WTC11 (cell line): ENCODE results near the gene ZNF487. TPM values are rescaled to one million over a fixed set of nuclear protein-coding genes. Genes with fewer than 3 reads are reported as not detected.
A peak's percentile ranks its signal among the peaks of the same experiment; 100 is the strongest.

ENCODE experiments used
- ATAC-seq: fragments of 200-7000 bp; cut with Tn5 transposase; 2 replicates; pipeline ENCODE4 v1.10.0; 2021; ENCODE audit warnings: mild to moderate bottlenecking, moderate library complexity
- CTCF ChIA-PET: fragments of 300-600 bp; sonication (Branson Sonifier 250); formaldehyde crosslinking; loops from one replicate; lab custom pipeline; 2021; ENCODE audit warnings: antibody characterized with exemption; lab: Charles Lee
- POLR2A ChIA-PET: fragments of 350-600 bp; sonication (Branson Sonifier 250); formaldehyde crosslinking; loops from one replicate; lab custom pipeline; 2021; ENCODE audit warnings: antibody characterized with exemption; lab: Charles Lee
- DNase-seq: peaks from one replicate; pipeline ENCODE4 v3.0.0; 2021; ENCODE audit warnings: low spot score
- H3K27ac Mint-ChIP-seq: 2 replicates; pipeline ENCODE4 v1.8.0; 2021; ENCODE audit warnings: mixed read lengths
- H3K27me3 Mint-ChIP-seq: 2 replicates; pipeline ENCODE4 v1.8.0; 2021; ENCODE audit warnings: low read depth, mild to moderate bottlenecking, moderate library complexity, mixed read lengths
- H3K36me3 Mint-ChIP-seq: 2 replicates; pipeline ENCODE4 v1.8.0; 2021; ENCODE audit warnings: mixed read lengths
- H3K4me1 Mint-ChIP-seq: 2 replicates; pipeline ENCODE4 v1.8.0; 2022; ENCODE audit warnings: mixed read lengths
- H3K4me3 Mint-ChIP-seq: 2 replicates; pipeline ENCODE4 v1.8.0; 2021; ENCODE audit warnings: mild to moderate bottlenecking, moderate library complexity, mixed read lengths
- H3K9me3 Mint-ChIP-seq: 2 replicates; pipeline ENCODE4 v1.8.0; 2021; ENCODE audit warnings: mixed read lengths
- ATF2 ChIP-seq: sonication (generic); formaldehyde crosslinking; IDR thresholded peaks from 2 replicates; pipeline ENCODE4 v1.8.1; 2022; ENCODE audit warnings: low read depth, missing genetic modification reagents, borderline replicate concordance
- ATF6 ChIP-seq: sonication (generic); formaldehyde crosslinking; IDR thresholded peaks from 2 replicates; pipeline ENCODE4 v1.8.1; 2023; ENCODE audit warnings: mild to moderate bottlenecking, missing genetic modification reagents
- ESRRA ChIP-seq: sonication (generic); formaldehyde crosslinking; IDR thresholded peaks from 2 replicates; pipeline ENCODE4 v1.8.1; 2022; ENCODE audit warnings: mild to moderate bottlenecking, missing genetic modification reagents, borderline replicate concordance
- GABPB1 ChIP-seq: sonication (generic); formaldehyde crosslinking; IDR thresholded peaks from 2 replicates; pipeline ENCODE4 v1.8.1; 2023; ENCODE audit warnings: mild to moderate bottlenecking, missing genetic modification reagents
- JUN ChIP-seq: sonication (generic); formaldehyde crosslinking; IDR thresholded peaks from 2 replicates; pipeline ENCODE4 v1.8.0; 2023; ENCODE audit warnings: mild to moderate bottlenecking, missing genetic modification reagents
- MYBL2 ChIP-seq: sonication (generic); formaldehyde crosslinking; IDR thresholded peaks from 2 replicates; pipeline ENCODE4 v1.8.1; 2023; ENCODE audit warnings: mild to moderate bottlenecking, moderate library complexity, missing genetic modification reagents
- NFATC4 ChIP-seq: fragments of 250-450 bp; sonication (Bioruptor Pico); IDR thresholded peaks from 2 replicates; pipeline ENCODE4 v1.9.0; 2021; ENCODE audit warnings: mild to moderate bottlenecking
- NR2C2 ChIP-seq: sonication (generic); formaldehyde crosslinking; IDR thresholded peaks from 2 replicates; pipeline ENCODE4 v1.8.0; 2022; ENCODE audit warnings: mild to moderate bottlenecking, missing genetic modification reagents
- SMAD3 ChIP-seq: sonication (generic); formaldehyde crosslinking; IDR thresholded peaks from 2 replicates; pipeline ENCODE4 v1.8.0; 2022; ENCODE audit warnings: missing genetic modification reagents, mild to moderate bottlenecking, borderline replicate concordance
- SMAD4 ChIP-seq: sonication (generic); formaldehyde crosslinking; IDR thresholded peaks from 2 replicates; pipeline ENCODE4 v1.8.0; 2022; ENCODE audit warnings: mild to moderate bottlenecking, missing genetic modification reagents
- ZBTB43 ChIP-seq: sonication (generic); formaldehyde crosslinking; IDR thresholded peaks from 2 replicates; pipeline ENCODE4 v1.8.1; 2023; ENCODE audit warnings: mild to moderate bottlenecking, missing genetic modification reagents
- ZNF121 ChIP-seq: sonication (generic); formaldehyde crosslinking; IDR thresholded peaks from 2 replicates; pipeline ENCODE4 v1.8.0; 2023; ENCODE audit warnings: missing genetic modification reagents
- ZNF396 ChIP-seq: fragments of 250-450 bp; sonication (Bioruptor Pico); IDR thresholded peaks from 2 replicates; pipeline ENCODE4 v1.8.0; 2021; ENCODE audit warnings: mild to moderate bottlenecking, moderate library complexity, borderline replicate concordance
- ZNF423 ChIP-seq: fragments of 250-450 bp; sonication (Bioruptor Pico); IDR thresholded peaks from 2 replicates; pipeline ENCODE4 v2.1.2; 2022; ENCODE audit warnings: mild to moderate bottlenecking, moderate library complexity
- ZNF671 ChIP-seq: fragments of 250-450 bp; sonication (Bioruptor Pico); IDR thresholded peaks from 2 replicates; pipeline ENCODE4 v1.8.0; 2021; ENCODE audit warnings: mild to moderate bottlenecking
- total RNA-seq: library from RNA; stranded (reverse); gene quantifications from 3 replicates; pipeline ENCODE4 v1.2.3, GENCODE V29; 2021
- TF ChIP-seq, protein P1 (sequence below): fragments of 250-450 bp; sonication (Bioruptor Pico); IDR thresholded peaks from 2 replicates; pipeline ENCODE4 v1.9.0; 2021; ENCODE audit warnings: mild to moderate bottlenecking
- TF ChIP-seq, protein P2 (sequence below): fragments of 250-450 bp; sonication (Bioruptor Pico); IDR thresholded peaks from 2 replicates; pipeline ENCODE4 v1.9.0; 2021; ENCODE audit warnings: moderate library complexity, mild to moderate bottlenecking, inconsistent platforms, borderline replicate concordance
- TF ChIP-seq, protein P3 (sequence below): sonication (generic); formaldehyde crosslinking; IDR thresholded peaks from 2 replicates; pipeline ENCODE4 v1.8.0; 2022; ENCODE audit warnings: mild to moderate bottlenecking, missing genetic modification reagents
- TF ChIP-seq, protein P4 (sequence below): sonication (generic); formaldehyde crosslinking; IDR thresholded peaks from 2 replicates; pipeline ENCODE4 v1.8.1; 2023; ENCODE audit warnings: mild to moderate bottlenecking, missing genetic modification reagents, moderate library complexity

The ZNF487 gene
- total RNA-seq, 1 experiment from 2014 or later, result 2.3 TPM

GRCh38 chr10:43403911-43404703 is 32.8 kb upstream of the ZNF487 start:
- TF ChIP-seq ESRRA (CRISPR knock-in tag) (no peak), ZNF423 (no peak), ATF2 (no peak), SMAD4 (CRISPR knock-in tag) (no peak), ZBTB43 (CRISPR knock-in tag) (no peak), ZNF671 (CRISPR knock-in tag) (no peak), MYBL2 (CRISPR knock-in tag) (no peak), SMAD3 (CRISPR knock-in tag) (no peak), ZNF396 (CRISPR knock-in tag) (no peak), NFATC4 (no peak), GABPB1 (CRISPR knock-in tag) (no peak), JUN (CRISPR knock-in tag) (no peak), ZNF121 (CRISPR knock-in tag) (no peak)
- TF ChIP-seq, protein P1, sequence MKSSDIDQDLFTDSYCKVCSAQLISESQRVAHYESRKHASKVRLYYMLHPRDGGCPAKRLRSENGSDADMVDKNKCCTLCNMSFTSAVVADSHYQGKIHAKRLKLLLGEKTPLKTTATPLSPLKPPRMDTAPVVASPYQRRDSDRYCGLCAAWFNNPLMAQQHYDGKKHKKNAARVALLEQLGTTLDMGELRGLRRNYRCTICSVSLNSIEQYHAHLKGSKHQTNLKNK (CRISPR knock-in tag), result no peak
- TF ChIP-seq, protein P2, sequence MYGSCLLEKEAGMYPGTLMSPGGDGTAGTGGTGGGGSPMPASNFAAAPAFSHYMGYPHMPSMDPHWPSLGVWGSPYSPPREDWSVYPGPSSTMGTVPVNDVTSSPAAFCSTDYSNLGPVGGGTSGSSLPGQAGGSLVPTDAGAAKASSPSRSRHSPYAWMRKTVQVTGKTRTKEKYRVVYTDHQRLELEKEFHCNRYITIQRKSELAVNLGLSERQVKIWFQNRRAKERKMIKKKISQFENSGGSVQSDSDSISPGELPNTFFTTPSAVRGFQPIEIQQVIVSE, result no peak
- peak overlapping the region; percentile 80 for H3K27ac Mint-ChIP-seq
- ChIA-PET CTCF (interaction anchor here (1.1 kb wide), 1 partner anchor 58 kb away, joined by 3 read pairs; no protein-coding TSS in a partner anchor), POLR2A (no interaction called here)
- H3K4me3 Mint-ChIP-seq, result peak overlapping the region; percentile 51
- H3K27me3 Mint-ChIP-seq, result no peaks in the 10 kb centered on the region; the same call in 1 of the 2 replicates
- H3K4me1 Mint-ChIP-seq, result peaks cover 68% of the 10 kb centered on the region
- H3K9me3 Mint-ChIP-seq, result no peaks in the 10 kb centered on the region
- ATAC-seq, result no peak
- peaks cover 5% of the 10 kb centered on the region for H3K36me3 Mint-ChIP-seq
- no peak for DNase-seq

DNA sequence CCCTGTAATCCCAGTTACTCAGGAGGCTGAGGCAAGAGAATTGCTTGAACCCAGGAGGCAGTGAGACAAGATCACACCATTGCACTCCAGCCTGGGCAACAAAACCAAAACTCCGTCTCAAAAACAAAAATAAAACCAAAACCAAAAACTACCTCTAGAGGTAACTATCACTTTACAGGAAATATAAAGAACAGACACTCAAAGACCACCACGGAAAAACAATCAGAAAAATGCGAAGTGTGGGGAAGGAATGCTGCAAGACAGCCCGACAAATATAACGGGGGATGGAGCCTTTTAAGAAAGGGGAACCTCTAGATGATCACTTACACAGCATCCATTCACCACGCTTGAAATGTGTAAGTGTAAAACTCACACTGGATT is 32.2 kb upstream of the ZNF487 start:
- H3K4me3 Mint-ChIP-seq, result peak overlapping the region; percentile 51
- H3K4me1 Mint-ChIP-seq, result peaks cover 67% of the 10 kb centered on the region
- POLR2A ChIA-PET, result no interaction called here
- TF ChIP-seq, protein P3, sequence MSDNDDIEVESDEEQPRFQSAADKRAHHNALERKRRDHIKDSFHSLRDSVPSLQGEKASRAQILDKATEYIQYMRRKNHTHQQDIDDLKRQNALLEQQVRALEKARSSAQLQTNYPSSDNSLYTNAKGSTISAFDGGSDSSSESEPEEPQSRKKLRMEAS (CRISPR knock-in tag), result no peak
- no peak for TF ChIP-seq NR2C2
- TF ChIP-seq ATF6 (CRISPR knock-in tag), result no peak
- TF ChIP-seq, protein P4, sequence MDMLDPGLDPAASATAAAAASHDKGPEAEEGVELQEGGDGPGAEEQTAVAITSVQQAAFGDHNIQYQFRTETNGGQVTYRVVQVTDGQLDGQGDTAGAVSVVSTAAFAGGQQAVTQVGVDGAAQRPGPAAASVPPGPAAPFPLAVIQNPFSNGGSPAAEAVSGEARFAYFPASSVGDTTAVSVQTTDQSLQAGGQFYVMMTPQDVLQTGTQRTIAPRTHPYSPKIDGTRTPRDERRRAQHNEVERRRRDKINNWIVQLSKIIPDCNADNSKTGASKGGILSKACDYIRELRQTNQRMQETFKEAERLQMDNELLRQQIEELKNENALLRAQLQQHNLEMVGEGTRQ (CRISPR knock-in tag), result no peak
- TF ChIP-seq MYBL2 (CRISPR knock-in tag), result no peak
- CTCF ChIA-PET, result no interaction called here
- ATAC-seq (no peak), DNase-seq (no peak)
- no peaks in the 10 kb centered on the region; the same call in 1 of the 2 replicates for H3K27me3 Mint-ChIP-seq
- H3K36me3 Mint-ChIP-seq, result peaks cover under 1% of the 10 kb centered on the region
- H3K9me3 Mint-ChIP-seq, result no peaks in the 10 kb centered on the region
- peak overlapping the region; percentile 80 for H3K27ac Mint-ChIP-seq
